IMR-90 (cell line): ENCODE results near the gene GTF2I. TPM values are rescaled to one million over a fixed set of nuclear protein-coding genes. Genes with fewer than 3 reads are reported as not detected.

ENCODE experiments used
- ATAC-seq: fragments of 200-7000 bp; cut with Tn5 transposase; 2 replicates; pipeline ENCODE4 v1.9.1; 2020; ENCODE audit warnings: low read depth, mild to moderate bottlenecking, moderate library complexity
- BruUV-seq: library from RNA; stranded (reverse); fragments of 400-500 nt; replicated peaks from 2 replicates; lab custom pipeline; 2021; lab: Mats Ljungman, UMichigan
- CTCF ChIA-PET: fragments of 300-600 bp; formaldehyde crosslinking; extraction: SDS; loops from one replicate; lab custom pipeline; 2021; ENCODE audit warnings: antibody characterized with exemption; lab: Yijun Ruan, JAX
- POLR2A ChIA-PET: fragments of 300-600 bp; sonication (Branson Sonifier 250); formaldehyde crosslinking; loops from one replicate; lab custom pipeline; 2022; ENCODE audit warnings: antibody characterized with exemption; ENCODE audit not compliant: unreplicated experiment; lab: Charles Lee
- DNase-seq: peaks from one replicate; pipeline ENCODE4 v3.0.0; 2013
- H2AFZ ChIP-seq: replicated peaks from 2 replicates; pipeline ENCODE3; 2013; ENCODE audit warnings: low read length, mild to moderate bottlenecking; ENCODE audit not compliant: poor library complexity
- H2AK5ac ChIP-seq: 2 replicates; pipeline ENCODE4 v1.6.1; 2013; ENCODE audit warnings: low read depth, low read length, inconsistent platforms
- H2AK9ac ChIP-seq: replicated peaks from 2 replicates; pipeline ENCODE3; 2013; ENCODE audit warnings: mild to moderate bottlenecking, low read depth, low read length, moderate library complexity; ENCODE audit not compliant: poor library complexity
- H2BK120ac ChIP-seq: 2 replicates; pipeline ENCODE4 v1.6.1; 2013; ENCODE audit warnings: low read depth, low read length, inconsistent platforms
- H2BK15ac ChIP-seq: 3 replicates; pipeline ENCODE4 v1.6.1; 2013; ENCODE audit warnings: low read depth, low read length, inconsistent platforms
- H2BK20ac ChIP-seq: 2 replicates; pipeline ENCODE4 v1.6.1; 2013; ENCODE audit warnings: low read depth, mild to moderate bottlenecking, inconsistent platforms, low read length, moderate library complexity
- H2BK5ac ChIP-seq: 2 replicates; pipeline ENCODE4 v1.6.1; 2013; ENCODE audit warnings: mild to moderate bottlenecking, low read depth, low read length, inconsistent platforms; ENCODE audit not compliant: poor library complexity, severe bottlenecking
- H3K14ac ChIP-seq: replicated peaks from 2 replicates; pipeline ENCODE4 v1.6.1; 2013; ENCODE audit warnings: low read depth, low read length, inconsistent platforms
- H3K18ac ChIP-seq: 2 replicates; pipeline ENCODE4 v1.6.1; 2013; ENCODE audit warnings: low read depth, low read length, control low read depth
- H3K23ac ChIP-seq: 2 replicates; pipeline ENCODE4 v1.6.1; 2013; ENCODE audit warnings: low read depth, low read length, inconsistent platforms
- H3K27ac ChIP-seq: 2 replicates; pipeline ENCODE4 v1.5.1; 2013; ENCODE audit warnings: mild to moderate bottlenecking, control low read depth, low read length; ENCODE audit not compliant: insufficient read depth
- H3K27me3 ChIP-seq: 2 replicates; pipeline ENCODE4 v1.6.1; 2013; ENCODE audit warnings: low read length; ENCODE audit not compliant: control insufficient read depth, insufficient read depth
- H3K36me3 ChIP-seq: 2 replicates; pipeline ENCODE4 v1.6.1; 2013; ENCODE audit warnings: low read length, mixed read lengths; ENCODE audit not compliant: control insufficient read depth, insufficient read depth
- H3K4ac ChIP-seq: 2 replicates; pipeline ENCODE4 v1.6.1; 2013; ENCODE audit warnings: low read depth, low read length, inconsistent platforms
- H3K4me1 ChIP-seq: 2 replicates; pipeline ENCODE4 v1.6.1; 2013; ENCODE audit warnings: low read length, mixed read lengths; ENCODE audit not compliant: control insufficient read depth, insufficient read depth
- H3K4me2 ChIP-seq: 2 replicates; pipeline ENCODE4 v1.6.1; 2013; ENCODE audit warnings: low read depth, mild to moderate bottlenecking, control low read depth, low read length, moderate library complexity
- H3K4me3 ChIP-seq: 2 replicates; pipeline ENCODE4 v1.5.1; 2013; ENCODE audit warnings: low read depth, mild to moderate bottlenecking, control low read depth, low read length, moderate library complexity; ENCODE audit not compliant: insufficient read depth
- H3K56ac ChIP-seq: 2 replicates; pipeline ENCODE4 v1.6.1; 2013; ENCODE audit warnings: low read length, inconsistent platforms; ENCODE audit not compliant: insufficient read depth; ENCODE audit errors: extremely low read depth
- H3K79me1 ChIP-seq, 2 experiments: 2 replicates each; pipeline ENCODE4 v1.6.1; 2013; ENCODE audit warnings: low read length in 2 of 2, inconsistent platforms in 1 of 2, low read depth in 1 of 2
- H3K9ac ChIP-seq: 2 replicates; pipeline ENCODE4 v1.6.1; 2013; ENCODE audit warnings: low read depth, low read length, control low read depth
- H3K9me1 ChIP-seq: 2 replicates; pipeline ENCODE4 v1.6.1; 2013; ENCODE audit warnings: low read length, inconsistent platforms; ENCODE audit not compliant: insufficient read depth
- H3K9me3 ChIP-seq: 2 replicates; pipeline ENCODE4 v1.6.1; 2013; ENCODE audit warnings: low read length; ENCODE audit not compliant: control insufficient read depth, insufficient read depth
- H4K20me1 ChIP-seq: 2 replicates; pipeline ENCODE4 v1.6.1; 2013; ENCODE audit warnings: low read length, inconsistent platforms; ENCODE audit not compliant: insufficient read depth
- H4K5ac ChIP-seq: 2 replicates; pipeline ENCODE4 v1.6.1; 2013; ENCODE audit warnings: mild to moderate bottlenecking, low read depth, low read length, control low read depth
- H4K8ac ChIP-seq, 2 experiments: 2 replicates each; pipeline ENCODE4 v1.6.1; 2013; ENCODE audit warnings: low read depth in 2 of 2, low read length in 2 of 2, control low read depth in 1 of 2, inconsistent platforms in 1 of 2
- H4K91ac ChIP-seq: 2 replicates; pipeline ENCODE4 v1.6.1; 2013; ENCODE audit warnings: low read depth, low read length, inconsistent platforms; ENCODE audit not compliant: insufficient read depth
- MXI1 ChIP-seq: IDR thresholded peaks from 2 replicates; pipeline ENCODE4 v1.6.1; 2012; ENCODE audit warnings: low read depth, mild to moderate bottlenecking, low read length, moderate library complexity, borderline replicate concordance
- SMC3 ChIP-seq: fragments of 150-350 bp; IDR thresholded peaks from 2 replicates; pipeline ENCODE4 v1.6.1; 2016; ENCODE audit warnings: low read depth, mild to moderate bottlenecking, antibody characterized with exemption, low read length, moderate library complexity
- WGBS, 2 experiments: methylation state at CpG; one replicate each; pipeline versions ENCODE4 v1.1.5 to v1.1.7; 2013; ENCODE audit warnings: missing lambda C conversion rate in 2 of 2; ENCODE audit not compliant: insufficient read length in 1 of 2; ENCODE audit errors: extremely low coverage in 2 of 2; 5-methylcytosine and 5-hydroxymethylcytosine counted together
- dilution Hi-C: fragments of 300-500 bp; cut with HindIII; formaldehyde crosslinking; loops from one replicate; pipeline ENCODE4 v1.14.3; 2018; ENCODE audit warnings: low sequenced_read_pairs; ENCODE audit not compliant: unreplicated experiment
- in situ Hi-C: fragments of 300-500 bp; cut with MboI; formaldehyde crosslinking; loops from 3 replicates; pipeline ENCODE4 v1.14.3; 2019; ENCODE audit warnings: low sequenced_read_pairs, inconsistent platforms, mixed read lengths
- intact Hi-C: fragments of 100-400 bp; cut with micrococcal nuclease; formaldehyde crosslinking; loops from 2 replicates; pipeline ENCODE4 v1.10.0; 2022
- polyA plus RNA-seq, 3 experiments: library from polyadenylated mRNA; depleted of rRNA; stranded (reverse); fragments of >200 nt; gene quantifications; 2 replicates each; pipeline ENCODE4 v1.2.3, GENCODE V29; 2012; ENCODE audit warnings: low replicate concordance in 1 of 3
- total RNA-seq: library from RNA; depleted of rRNA; stranded (reverse); fragments of >200 nt; gene quantifications from 2 replicates; pipeline ENCODE4 v1.2.3, GENCODE V29; 2012
- TF ChIP-seq, protein P1 (sequence below): fragments of 150-350 bp; IDR thresholded peaks from 2 replicates; pipeline ENCODE4 v1.6.1; 2016; ENCODE audit warnings: low read depth, mild to moderate bottlenecking, low read length, moderate library complexity, borderline replicate concordance

Gene GTF2I
- total and polyA plus RNA-seq, 2 of the 4 experiments (the other 2 are of a cell fraction) = 46.4 to 88.8 TPM

GRCh38 chr7:74718336-74718735, 60.8 kb downstream of the GTF2I start:
- POLR2A ChIA-PET = no interaction called here
- in situ Hi-C loops = no loop called here
- peak overlapping the region; percentile 63; the same call in 1 of the 2 replicates for H4K5ac ChIP-seq
- H3K9me1 ChIP-seq = peaks cover 3% of the 10 kb centered on the region; the same call in 1 of the 2 replicates
- H3K27me3 ChIP-seq = no peaks in the 10 kb centered on the region
- H3K18ac ChIP-seq = peak overlapping the region; percentile 83; the same call in 1 of the 2 replicates
- intact Hi-C loops = loop anchor here (2.0 kb wide), 1 partner anchor 24 kb away; no protein-coding TSS in a partner anchor
- H2BK20ac ChIP-seq = peak overlapping the region; percentile 45; the same call in 1 of the 2 replicates
- H2BK5ac ChIP-seq = peak overlapping the region; percentile 84
- peak overlapping the region; percentile 54; the same call in 1 of the 2 replicates for H3K4me2 ChIP-seq
- CTCF ChIA-PET = no interaction called here
- H2AK5ac ChIP-seq = no peak overlapping the region
- no peak overlapping the region for H2BK15ac ChIP-seq
- TF ChIP-seq MXI1 = no peak
- TF ChIP-seq, protein P1, sequence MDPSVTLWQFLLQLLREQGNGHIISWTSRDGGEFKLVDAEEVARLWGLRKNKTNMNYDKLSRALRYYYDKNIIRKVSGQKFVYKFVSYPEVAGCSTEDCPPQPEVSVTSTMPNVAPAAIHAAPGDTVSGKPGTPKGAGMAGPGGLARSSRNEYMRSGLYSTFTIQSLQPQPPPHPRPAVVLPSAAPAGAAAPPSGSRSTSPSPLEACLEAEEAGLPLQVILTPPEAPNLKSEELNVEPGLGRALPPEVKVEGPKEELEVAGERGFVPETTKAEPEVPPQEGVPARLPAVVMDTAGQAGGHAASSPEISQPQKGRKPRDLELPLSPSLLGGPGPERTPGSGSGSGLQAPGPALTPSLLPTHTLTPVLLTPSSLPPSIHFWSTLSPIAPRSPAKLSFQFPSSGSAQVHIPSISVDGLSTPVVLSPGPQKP = no peak
- TF ChIP-seq SMC3 = no peak
- ATAC-seq = no peak; the same call in 1 of the 2 replicates
- dilution Hi-C loops = no loop called here
- H3K27ac ChIP-seq = no peak overlapping the region
- peak overlapping the region; percentile 11; the same call in 1 of the 2 replicates for H3K4ac ChIP-seq
- H2AK9ac ChIP-seq = no peak overlapping the region
- no peaks in the 10 kb centered on the region for H4K20me1 ChIP-seq
- H4K8ac ChIP-seq = peak overlapping the region in 1 of 2 experiments; percentile 95; a peak in 1 of 4 replicates
- no peak overlapping the region for H3K4me3 ChIP-seq
- BruUV-seq = no TSS peak
- H3K14ac ChIP-seq = 0 out of 2 replicates have a peak overlapping the region, but pooled peaks have one; percentile 29
- H3K9ac ChIP-seq = peak overlapping the region; percentile 10; the same call in 1 of the 2 replicates
- no CpG with 5 or more reads among the region's 1 CpG for WGBS, 2 experiments
- H3K4me1 ChIP-seq = peaks cover 6% of the 10 kb centered on the region
- H3K56ac ChIP-seq = peak overlapping the region; percentile 29; the same call in 1 of the 2 replicates
- peak; percentile 11 for DNase-seq
- H3K9me3 ChIP-seq = peaks cover 5% of the 10 kb centered on the region
- peak overlapping the region; percentile 75; the same call in 1 of the 2 replicates for H2BK120ac ChIP-seq
- no peak overlapping the region for H4K91ac ChIP-seq
- peaks cover 22 to 23% of the 10 kb centered on the region in 2 experiments for H3K79me1 ChIP-seq
- peaks cover 25% of the 10 kb centered on the region for H3K36me3 ChIP-seq
- peak overlapping the region; percentile 44; the same call in 1 of the 2 replicates for H3K23ac ChIP-seq
- no peak overlapping the region for H2AFZ ChIP-seq
